GM23338 (cell line): Measurements from ENCODE around the gene BCORL1. TPM values are rescaled to one million over a fixed set of nuclear protein-coding genes. Genes with fewer than 3 reads are reported as not detected.

Experiments used
- ATAC-seq: fragments of 200-7000 bp; cut with Tn5 transposase; 3 replicates; pipeline ENCODE4 v1.9.1; 2020
- DNase-seq: peaks from one replicate; pipeline ENCODE4 v3.0.0-alpha.2; 2015; ENCODE audit warnings: low spot score
- H2AFZ ChIP-seq: fragments of 200-600 bp; sonication (generic); 2 replicates; pipeline ENCODE4 v1.8.0; 2016; ENCODE audit warnings: antibody characterized with exemption, mild to moderate bottlenecking, moderate library complexity
- H3F3A ChIP-seq: fragments of 200-600 bp; sonication (generic); replicated peaks from 2 replicates; pipeline ENCODE4 v1.8.0; 2017; ENCODE audit warnings: antibody characterized with exemption, mixed run types, low read depth
- H3K27ac ChIP-seq: fragments of 200-600 bp; sonication (generic); 2 replicates; pipeline ENCODE4 v1.6.1; 2016; ENCODE audit warnings: low read depth
- H3K27me3 ChIP-seq: fragments of 200-600 bp; sonication (generic); 2 replicates; pipeline ENCODE4 v1.8.0; 2016; ENCODE audit warnings: mild to moderate bottlenecking, mixed run types, moderate library complexity; ENCODE audit not compliant: insufficient read depth
- H3K36me3 ChIP-seq: fragments of 200-600 bp; sonication (generic); 2 replicates; pipeline ENCODE4 v1.8.0; 2016; ENCODE audit warnings: mild to moderate bottlenecking; ENCODE audit not compliant: insufficient read depth
- H3K4me1 ChIP-seq: fragments of 200-600 bp; sonication (generic); 2 replicates; pipeline ENCODE4 v1.8.0; 2016; ENCODE audit warnings: mild to moderate bottlenecking, moderate library complexity; ENCODE audit not compliant: insufficient read depth
- H3K4me2 ChIP-seq: fragments of 200-600 bp; sonication (generic); 2 replicates; pipeline ENCODE4 v1.7.1; 2017; ENCODE audit warnings: mixed run types
- H3K4me3 ChIP-seq: fragments of 200-600 bp; sonication (generic); 2 replicates; pipeline ENCODE4 v1.6.1; 2016; ENCODE audit warnings: mixed run types
- H3K79me2 ChIP-seq: fragments of 200-600 bp; sonication (generic); replicated peaks from 2 replicates; pipeline ENCODE4 v1.8.0; 2017; ENCODE audit warnings: mild to moderate bottlenecking; ENCODE audit not compliant: insufficient read depth
- H3K9me2 ChIP-seq: fragments of 200-600 bp; sonication (generic); 2 replicates; pipeline ENCODE4 v1.8.0; 2017; ENCODE audit not compliant: insufficient read depth
- H4K20me1 ChIP-seq: fragments of 200-600 bp; sonication (generic); replicated peaks from 2 replicates; pipeline ENCODE4 v1.8.0; 2017; ENCODE audit warnings: mild to moderate bottlenecking; ENCODE audit not compliant: insufficient read depth
- H3K27ac Mint-ChIP-seq: 2 replicates; pipeline ENCODE4 v1.8.0; 2020; ENCODE audit warnings: inconsistent platforms, mild to moderate bottlenecking, moderate library complexity, mixed read lengths
- H3K27me3 Mint-ChIP-seq: 3 replicates; pipeline ENCODE4 v1.8.0; 2022; ENCODE audit warnings: low read depth, mild to moderate bottlenecking, moderate library complexity, mixed read lengths, inconsistent platforms; ENCODE audit not compliant: insufficient read depth, poor library complexity
- H3K36me3 Mint-ChIP-seq: 3 replicates; pipeline ENCODE4 v1.8.0; 2021; ENCODE audit warnings: low read depth, mild to moderate bottlenecking, inconsistent platforms, moderate library complexity, mixed read lengths
- H3K4me1 Mint-ChIP-seq: 3 replicates; pipeline ENCODE4 v1.8.0; 2020; ENCODE audit warnings: mild to moderate bottlenecking, inconsistent platforms, mixed read lengths
- H3K4me3 Mint-ChIP-seq: 3 replicates; pipeline ENCODE4 v1.8.0; 2021; ENCODE audit warnings: moderate library complexity, mild to moderate bottlenecking, inconsistent platforms, mixed read lengths
- H3K9me3 Mint-ChIP-seq: 3 replicates; pipeline ENCODE4 v1.8.0; 2020; ENCODE audit warnings: moderate library complexity, mild to moderate bottlenecking, inconsistent platforms, mixed read lengths
- CREB1 ChIP-seq: fragments of 250-450 bp; sonication (Bioruptor Pico); IDR thresholded peaks from 2 replicates; pipeline ENCODE4 v1.5.0; 2020; ENCODE audit warnings: low read depth, mild to moderate bottlenecking, moderate library complexity
- ETS1 ChIP-seq: IDR thresholded peaks from 2 replicates; pipeline ENCODE4 v1.6.1; 2016; ENCODE audit warnings: antibody characterized with exemption
- EZH2 ChIP-seq: fragments of 200-600 bp; sonication (generic); IDR thresholded peaks from one replicate; pipeline ENCODE4 v1.8.0; 2017; ENCODE audit warnings: antibody characterized with exemption, mild to moderate bottlenecking, low read depth; ENCODE audit not compliant: unreplicated experiment
- EZH2phosphoT487 ChIP-seq: fragments of 200-600 bp; sonication (generic); IDR thresholded peaks from one replicate; pipeline ENCODE4 v1.8.1; 2018; ENCODE audit warnings: antibody characterized with exemption; ENCODE audit not compliant: unreplicated experiment
- JUNB ChIP-seq: IDR thresholded peaks from one replicate; pipeline ENCODE4 v1.6.1; 2016; ENCODE audit warnings: antibody characterized with exemption; ENCODE audit not compliant: unreplicated experiment
- POLR2AphosphoS5 ChIP-seq: IDR thresholded peaks from 2 replicates; pipeline ENCODE4 v1.6.1; 2016; ENCODE audit warnings: antibody characterized with exemption, low read depth
- STAT1 ChIP-seq: IDR thresholded peaks from one replicate; pipeline ENCODE4 v1.6.1; 2016; ENCODE audit warnings: antibody characterized with exemption; ENCODE audit not compliant: unreplicated experiment
- ZNF114 ChIP-seq: fragments of 250-450 bp; sonication (Bioruptor Pico); IDR thresholded peaks from 2 replicates; pipeline ENCODE4 v1.5.0; 2020; ENCODE audit warnings: mild to moderate bottlenecking, moderate library complexity
- ZNF331 ChIP-seq: fragments of 250-450 bp; sonication (Bioruptor Pico); IDR thresholded peaks from 2 replicates; pipeline ENCODE4 v1.5.0; 2020; ENCODE audit warnings: low read depth, mild to moderate bottlenecking, moderate library complexity
- polyA plus RNA-seq: library from polyadenylated mRNA; unstranded; fragments of >200 nt; fragmentation: Nextera tagmentation; extraction: Ambion mirVana; gene quantifications from 2 replicates; pipeline ENCODE4 v1.2.1, GENCODE V29; 2016
- total RNA-seq: library from RNA; depleted of rRNA; stranded (reverse); fragments of >200 nt; shearing (Covaris generic); gene quantifications from 2 replicates; pipeline ENCODE4 v1.2.3, GENCODE V29; 2014
- TF ChIP-seq, protein P1 (sequence below): IDR thresholded peaks from one replicate; pipeline ENCODE4 v1.6.1; 2018; ENCODE audit warnings: antibody characterized with exemption; ENCODE audit not compliant: unreplicated experiment

Gene BCORL1
- total and polyA plus RNA-seq, 2 experiments from 2014 or later: 2.6 to 2.7 TPM

GRCh38 chrX:129976441-129976840 lies 6.0 kb upstream of the BCORL1 start:
- Mint-ChIP-seq H3K36me3 (no peaks in the 10 kb centered on the region), H3K4me3 (no peak overlapping the region), H3K4me1 (peaks cover 5% of the 10 kb centered on the region; the same call in 2 of the 3 replicates), H3K27me3 (peaks cover 26% of the 10 kb centered on the region), H3K27ac (no peak overlapping the region), H3K9me3 (no peaks in the 10 kb centered on the region)
- Histone ChIP-seq H3K9me2 (no peaks in the 10 kb centered on the region), H3F3A (no peaks in the 10 kb centered on the region), H2AFZ (no peak overlapping the region), H3K4me1 (no peaks in the 10 kb centered on the region; the same call in 1 of the 2 replicates), H3K4me2 (no peak overlapping the region), H3K27me3 (peaks cover 71% of the 10 kb centered on the region), H3K4me3 (no peak overlapping the region), H4K20me1 (no peaks in the 10 kb centered on the region), H3K27ac (no peak overlapping the region), H3K36me3 (no peaks in the 10 kb centered on the region), H3K79me2 (no peaks in the 10 kb centered on the region)
- DNase-seq: no peak
- TF ChIP-seq, protein P1, sequence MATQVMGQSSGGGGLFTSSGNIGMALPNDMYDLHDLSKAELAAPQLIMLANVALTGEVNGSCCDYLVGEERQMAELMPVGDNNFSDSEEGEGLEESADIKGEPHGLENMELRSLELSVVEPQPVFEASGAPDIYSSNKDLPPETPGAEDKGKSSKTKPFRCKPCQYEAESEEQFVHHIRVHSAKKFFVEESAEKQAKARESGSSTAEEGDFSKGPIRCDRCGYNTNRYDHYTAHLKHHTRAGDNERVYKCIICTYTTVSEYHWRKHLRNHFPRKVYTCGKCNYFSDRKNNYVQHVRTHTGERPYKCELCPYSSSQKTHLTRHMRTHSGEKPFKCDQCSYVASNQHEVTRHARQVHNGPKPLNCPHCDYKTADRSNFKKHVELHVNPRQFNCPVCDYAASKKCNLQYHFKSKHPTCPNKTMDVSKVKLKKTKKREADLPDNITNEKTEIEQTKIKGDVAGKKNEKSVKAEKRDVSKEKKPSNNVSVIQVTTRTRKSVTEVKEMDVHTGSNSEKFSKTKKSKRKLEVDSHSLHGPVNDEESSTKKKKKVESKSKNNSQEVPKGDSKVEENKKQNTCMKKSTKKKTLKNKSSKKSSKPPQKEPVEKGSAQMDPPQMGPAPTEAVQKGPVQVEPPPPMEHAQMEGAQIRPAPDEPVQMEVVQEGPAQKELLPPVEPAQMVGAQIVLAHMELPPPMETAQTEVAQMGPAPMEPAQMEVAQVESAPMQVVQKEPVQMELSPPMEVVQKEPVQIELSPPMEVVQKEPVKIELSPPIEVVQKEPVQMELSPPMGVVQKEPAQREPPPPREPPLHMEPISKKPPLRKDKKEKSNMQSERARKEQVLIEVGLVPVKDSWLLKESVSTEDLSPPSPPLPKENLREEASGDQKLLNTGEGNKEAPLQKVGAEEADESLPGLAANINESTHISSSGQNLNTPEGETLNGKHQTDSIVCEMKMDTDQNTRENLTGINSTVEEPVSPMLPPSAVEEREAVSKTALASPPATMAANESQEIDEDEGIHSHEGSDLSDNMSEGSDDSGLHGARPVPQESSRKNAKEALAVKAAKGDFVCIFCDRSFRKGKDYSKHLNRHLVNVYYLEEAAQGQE: no peak
- no peak for TF ChIP-seq ETS1
- TF ChIP-seq POLR2AphosphoS5: no peak
- TF ChIP-seq JUNB: no peak
- no peak for TF ChIP-seq CREB1
- no peak for TF ChIP-seq ZNF114
- no peak for ATAC-seq

DNA sequence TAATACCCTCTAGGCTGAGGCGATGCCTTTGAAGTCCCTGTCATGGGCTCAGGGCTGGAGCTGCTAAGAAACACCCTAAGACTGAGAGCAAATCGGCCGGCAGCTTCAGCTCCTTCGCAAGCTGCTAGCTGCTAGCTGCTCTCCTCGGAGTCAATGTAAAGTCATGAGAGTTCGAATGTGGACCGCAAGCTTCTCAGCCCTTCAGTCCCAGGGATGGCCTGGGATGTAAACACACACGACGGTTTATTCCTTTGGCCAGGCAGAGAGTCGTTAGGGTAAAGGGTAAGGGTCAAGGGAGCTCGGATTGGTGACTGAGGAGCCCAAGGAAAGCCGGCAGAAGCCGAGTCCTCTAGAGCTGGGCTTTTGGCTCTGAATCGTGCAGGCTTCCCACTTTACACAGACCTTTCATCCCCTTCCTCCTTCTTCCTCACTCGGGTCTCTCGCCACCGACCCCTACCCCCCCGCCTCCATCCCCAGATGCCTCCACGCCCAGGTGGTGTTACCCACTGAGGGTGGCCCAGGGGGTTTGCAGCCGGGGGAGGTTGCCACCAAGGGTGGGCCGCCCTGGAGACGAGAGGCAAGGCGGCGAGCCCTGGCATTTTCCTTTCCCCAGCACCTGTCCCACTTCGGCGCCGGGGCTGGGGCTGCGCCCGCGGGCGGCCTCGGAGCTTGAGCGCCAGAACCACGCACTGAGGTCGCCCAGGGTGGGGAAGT lies 3.1 kb upstream of the BCORL1 start:
- no peaks in the 10 kb centered on the region for H4K20me1 ChIP-seq
- H3K27me3 ChIP-seq: peaks cover 65% of the 10 kb centered on the region
- TF ChIP-seq ZNF331 (CRISPR knock-in tag): no peak
- TF ChIP-seq STAT1: no peak
- no peak for TF ChIP-seq EZH2phosphoT487
- peak; percentile 74 for TF ChIP-seq EZH2
- H3K4me3 ChIP-seq: peak overlapping the region; percentile 40; the same call in 1 of the 2 replicates
- Mint-ChIP-seq H3K27ac (no peak overlapping the region), H3K27me3 (peaks cover 38% of the 10 kb centered on the region), H3K4me3 (peak overlapping the region; percentile 63), H3K4me1 (no peaks in the 10 kb centered on the region; the same call in 2 of the 3 replicates), H3K36me3 (no peaks in the 10 kb centered on the region), H3K9me3 (no peaks in the 10 kb centered on the region)
- no peaks in the 10 kb centered on the region for H3K79me2 ChIP-seq
- no peaks in the 10 kb centered on the region for H3K9me2 ChIP-seq
- peak overlapping the region; percentile 65 for H3K4me2 ChIP-seq
- H3K36me3 ChIP-seq: no peaks in the 10 kb centered on the region
- H3F3A ChIP-seq: no peaks in the 10 kb centered on the region
- H3K4me1 ChIP-seq: no peaks in the 10 kb centered on the region; the same call in 1 of the 2 replicates
- no peak overlapping the region for H3K27ac ChIP-seq
- DNase-seq: no peak
- H2AFZ ChIP-seq: no peak overlapping the region
- peak; percentile 4 for ATAC-seq
